ENCODE measurements around the gene TMEM183A. TPM values are rescaled to one million over a fixed set of nuclear protein-coding genes. Genes with fewer than 3 reads are reported as not detected.

The TMEM183A gene
- total and polyA plus RNA-seq, 9 of the 15 experiments (the other 6 are each of a cell fraction or from before 2014, with no cell fraction given) = 23.4 to 190 (median 124) TPM

DNA sequence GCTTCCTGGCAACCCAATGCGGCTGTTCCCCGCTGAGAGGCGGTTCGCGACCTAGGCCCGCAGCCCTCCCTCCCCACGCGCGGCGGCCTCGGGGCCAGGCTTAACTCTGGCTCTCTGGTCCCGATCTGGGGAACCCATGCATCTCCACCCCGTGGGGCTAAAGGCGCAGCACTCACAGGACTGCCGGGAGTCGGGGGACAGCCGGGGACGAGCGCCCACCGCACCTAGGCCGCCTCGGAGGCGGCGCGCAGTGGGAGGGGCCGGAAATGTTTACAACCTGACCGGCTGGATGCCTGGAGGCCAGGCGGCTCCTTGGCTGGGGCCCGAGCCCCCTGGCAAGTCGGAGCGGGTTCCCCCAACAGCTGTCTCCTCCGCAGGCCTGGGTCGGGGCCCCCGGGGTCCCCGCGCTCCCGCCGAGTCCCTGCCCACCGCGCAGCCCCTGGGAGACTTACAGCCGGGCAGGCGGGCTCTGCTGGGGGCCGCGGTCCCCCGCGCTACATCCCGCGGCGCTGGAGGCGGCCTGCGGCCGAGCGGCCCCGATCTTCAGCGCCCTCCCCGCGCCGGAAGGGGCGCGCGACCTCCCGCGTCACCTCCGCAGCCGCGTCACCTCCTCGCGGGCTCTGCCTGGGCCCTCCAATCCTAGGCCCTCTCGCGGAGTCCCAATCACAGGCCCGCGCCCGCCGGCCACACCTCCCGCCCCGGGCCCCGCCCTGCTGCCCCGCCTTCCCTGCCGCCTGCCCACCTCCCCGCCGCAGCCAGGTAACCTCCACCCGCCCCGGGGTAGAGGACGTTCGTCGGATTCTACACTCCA, 49.2 kb upstream of the TMEM183A start, which contains the start of gene ADIPOR1 (continued):
- no peak for TF ChIP-seq ASH1L (IDR thresholded peaks at IDR 0.05; ENCODE audit: borderline replicate concordance, low read depth, partially characterized antibody)
- TF ChIP-seq ZNF444 (CRISPR knock-in tag; IDR thresholded peaks at IDR 0.05) = no peak
- TF ChIP-seq ZNF668 (CRISPR knock-in tag; IDR thresholded peaks at IDR 0.05) = 0 out of 2 replicates have a peak, but pooled peaks have one; percentile 51
- peak; percentile 73 for TF ChIP-seq GATAD2B (IDR thresholded peaks at IDR 0.05; ENCODE audit: borderline replicate concordance)
- 0 out of 2 replicates have a peak, but pooled peaks have one; percentile 33 for TF ChIP-seq GABPB2 (CRISPR knock-in tag; conservative IDR thresholded peaks at IDR 0.05)
- TF ChIP-seq, protein P1, sequence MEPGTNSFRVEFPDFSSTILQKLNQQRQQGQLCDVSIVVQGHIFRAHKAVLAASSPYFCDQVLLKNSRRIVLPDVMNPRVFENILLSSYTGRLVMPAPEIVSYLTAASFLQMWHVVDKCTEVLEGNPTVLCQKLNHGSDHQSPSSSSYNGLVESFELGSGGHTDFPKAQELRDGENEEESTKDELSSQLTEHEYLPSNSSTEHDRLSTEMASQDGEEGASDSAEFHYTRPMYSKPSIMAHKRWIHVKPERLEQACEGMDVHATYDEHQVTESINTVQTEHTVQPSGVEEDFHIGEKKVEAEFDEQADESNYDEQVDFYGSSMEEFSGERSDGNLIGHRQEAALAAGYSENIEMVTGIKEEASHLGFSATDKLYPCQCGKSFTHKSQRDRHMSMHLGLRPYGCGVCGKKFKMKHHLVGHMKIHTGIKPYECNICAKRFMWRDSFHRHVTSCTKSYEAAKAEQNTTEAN (CRISPR knock-in tag; IDR thresholded peaks at IDR 0.05) = 0 out of 2 replicates have a peak, but pooled peaks have one; percentile 13
- no peak for TF ChIP-seq FIP1L1 (IDR thresholded peaks at IDR 0.05; ENCODE audit: low read depth, low read length, poor library complexity, severe bottlenecking)
- TF ChIP-seq YY1 (IDR thresholded peaks at IDR 0.05; ENCODE audit: borderline replicate concordance in 1 of 3, control insufficient read depth in 1 of 3, extremely low read depth in 1 of 3, insufficient read depth in 3 of 3, insufficient read length in 1 of 3, insufficient replicate concordance in 2 of 3, low read depth in 1 of 3, low read length in 2 of 3) = peak in 2 of 3 experiments; percentile 57 to 70
- no peak for TF ChIP-seq NFE2 (IDR thresholded peaks at IDR 0.05; ENCODE audit: low read depth)
- TF ChIP-seq MAFK (IDR thresholded peaks at IDR 0.05; ENCODE audit: low read length) = no peak
- TF ChIP-seq, protein P2, sequence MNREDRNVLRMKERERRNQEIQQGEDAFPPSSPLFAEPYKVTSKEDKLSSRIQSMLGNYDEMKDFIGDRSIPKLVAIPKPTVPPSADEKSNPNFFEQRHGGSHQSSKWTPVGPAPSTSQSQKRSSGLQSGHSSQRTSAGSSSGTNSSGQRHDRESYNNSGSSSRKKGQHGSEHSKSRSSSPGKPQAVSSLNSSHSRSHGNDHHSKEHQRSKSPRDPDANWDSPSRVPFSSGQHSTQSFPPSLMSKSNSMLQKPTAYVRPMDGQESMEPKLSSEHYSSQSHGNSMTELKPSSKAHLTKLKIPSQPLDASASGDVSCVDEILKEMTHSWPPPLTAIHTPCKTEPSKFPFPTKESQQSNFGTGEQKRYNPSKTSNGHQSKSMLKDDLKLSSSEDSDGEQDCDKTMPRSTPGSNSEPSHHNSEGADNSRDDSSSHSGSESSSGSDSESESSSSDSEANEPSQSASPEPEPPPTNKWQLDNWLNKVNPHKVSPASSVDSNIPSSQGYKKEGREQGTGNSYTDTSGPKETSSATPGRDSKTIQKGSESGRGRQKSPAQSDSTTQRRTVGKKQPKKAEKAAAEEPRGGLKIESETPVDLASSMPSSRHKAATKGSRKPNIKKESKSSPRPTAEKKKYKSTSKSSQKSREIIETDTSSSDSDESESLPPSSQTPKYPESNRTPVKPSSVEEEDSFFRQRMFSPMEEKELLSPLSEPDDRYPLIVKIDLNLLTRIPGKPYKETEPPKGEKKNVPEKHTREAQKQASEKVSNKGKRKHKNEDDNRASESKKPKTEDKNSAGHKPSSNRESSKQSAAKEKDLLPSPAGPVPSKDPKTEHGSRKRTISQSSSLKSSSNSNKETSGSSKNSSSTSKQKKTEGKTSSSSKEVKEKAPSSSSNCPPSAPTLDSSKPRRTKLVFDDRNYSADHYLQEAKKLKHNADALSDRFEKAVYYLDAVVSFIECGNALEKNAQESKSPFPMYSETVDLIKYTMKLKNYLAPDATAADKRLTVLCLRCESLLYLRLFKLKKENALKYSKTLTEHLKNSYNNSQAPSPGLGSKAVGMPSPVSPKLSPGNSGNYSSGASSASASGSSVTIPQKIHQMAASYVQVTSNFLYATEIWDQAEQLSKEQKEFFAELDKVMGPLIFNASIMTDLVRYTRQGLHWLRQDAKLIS (CRISPR knock-in tag; IDR thresholded peaks at IDR 0.05) = 0 out of 2 replicates have a peak, but pooled peaks have one; percentile 44
- peak; percentile 89 to 91; a peak in 3 of 4 replicates for TF ChIP-seq SIN3A (IDR thresholded peaks at IDR 0.05; ENCODE audit: borderline replicate concordance in 2 of 2, control insufficient read depth in 1 of 2, low read depth in 2 of 2, low read length in 2 of 2)
- TF ChIP-seq, protein P3, sequence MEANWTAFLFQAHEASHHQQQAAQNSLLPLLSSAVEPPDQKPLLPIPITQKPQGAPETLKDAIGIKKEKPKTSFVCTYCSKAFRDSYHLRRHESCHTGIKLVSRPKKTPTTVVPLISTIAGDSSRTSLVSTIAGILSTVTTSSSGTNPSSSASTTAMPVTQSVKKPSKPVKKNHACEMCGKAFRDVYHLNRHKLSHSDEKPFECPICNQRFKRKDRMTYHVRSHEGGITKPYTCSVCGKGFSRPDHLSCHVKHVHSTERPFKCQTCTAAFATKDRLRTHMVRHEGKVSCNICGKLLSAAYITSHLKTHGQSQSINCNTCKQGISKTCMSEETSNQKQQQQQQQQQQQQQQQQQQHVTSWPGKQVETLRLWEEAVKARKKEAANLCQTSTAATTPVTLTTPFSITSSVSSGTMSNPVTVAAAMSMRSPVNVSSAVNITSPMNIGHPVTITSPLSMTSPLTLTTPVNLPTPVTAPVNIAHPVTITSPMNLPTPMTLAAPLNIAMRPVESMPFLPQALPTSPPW (CRISPR knock-in tag; IDR thresholded peaks at IDR 0.05) = peak; percentile 89
